ENCODE measurements around the gene CROCC2.

DNA sequence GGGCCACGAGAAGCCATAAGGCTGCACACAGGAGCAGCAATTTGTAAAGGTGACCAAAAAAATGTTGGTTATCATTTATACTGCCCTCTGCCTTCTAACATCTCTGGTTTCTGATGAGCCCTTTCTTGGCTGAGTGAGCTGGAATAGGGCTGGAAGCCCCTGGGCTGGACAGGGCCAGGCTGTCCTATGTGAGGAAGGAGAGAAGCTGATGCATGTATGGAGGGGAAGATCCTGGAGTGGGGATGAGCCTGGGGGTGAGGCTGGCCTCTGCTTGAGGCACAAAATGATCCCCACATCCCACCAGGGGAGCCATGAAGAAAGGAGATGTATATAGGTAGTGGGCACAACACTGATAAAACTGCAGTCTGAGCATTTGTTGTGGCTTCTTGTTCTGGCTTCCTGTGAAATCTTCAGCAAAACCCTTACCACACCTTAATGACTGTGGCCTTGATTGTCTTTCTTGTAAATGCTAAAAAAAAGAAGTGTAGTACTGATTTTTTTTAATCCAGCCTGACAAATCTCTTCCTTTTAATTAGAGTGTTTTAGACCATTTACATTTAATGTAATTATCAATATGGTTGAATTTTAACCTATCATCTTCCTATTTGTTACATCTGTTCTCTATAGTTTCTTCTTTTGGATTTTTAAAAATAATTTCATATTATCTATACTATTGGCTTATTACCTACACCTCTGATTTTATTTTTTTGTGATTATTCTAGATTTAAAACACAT lies 97.9 kb downstream of the CROCC2 start:
- TF ChIP-seq, protein P1, sequence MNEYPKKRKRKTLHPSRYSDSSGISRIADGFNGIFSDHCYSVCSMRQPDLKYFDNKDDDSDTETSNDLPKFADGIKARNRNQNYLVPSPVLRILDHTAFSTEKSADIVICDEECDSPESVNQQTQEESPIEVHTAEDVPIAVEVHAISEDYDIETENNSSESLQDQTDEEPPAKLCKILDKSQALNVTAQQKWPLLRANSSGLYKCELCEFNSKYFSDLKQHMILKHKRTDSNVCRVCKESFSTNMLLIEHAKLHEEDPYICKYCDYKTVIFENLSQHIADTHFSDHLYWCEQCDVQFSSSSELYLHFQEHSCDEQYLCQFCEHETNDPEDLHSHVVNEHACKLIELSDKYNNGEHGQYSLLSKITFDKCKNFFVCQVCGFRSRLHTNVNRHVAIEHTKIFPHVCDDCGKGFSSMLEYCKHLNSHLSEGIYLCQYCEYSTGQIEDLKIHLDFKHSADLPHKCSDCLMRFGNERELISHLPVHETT (tag by site-specific recombination; IDR thresholded peaks at IDR 0.05): no peak
- TF ChIP-seq, protein P2, sequence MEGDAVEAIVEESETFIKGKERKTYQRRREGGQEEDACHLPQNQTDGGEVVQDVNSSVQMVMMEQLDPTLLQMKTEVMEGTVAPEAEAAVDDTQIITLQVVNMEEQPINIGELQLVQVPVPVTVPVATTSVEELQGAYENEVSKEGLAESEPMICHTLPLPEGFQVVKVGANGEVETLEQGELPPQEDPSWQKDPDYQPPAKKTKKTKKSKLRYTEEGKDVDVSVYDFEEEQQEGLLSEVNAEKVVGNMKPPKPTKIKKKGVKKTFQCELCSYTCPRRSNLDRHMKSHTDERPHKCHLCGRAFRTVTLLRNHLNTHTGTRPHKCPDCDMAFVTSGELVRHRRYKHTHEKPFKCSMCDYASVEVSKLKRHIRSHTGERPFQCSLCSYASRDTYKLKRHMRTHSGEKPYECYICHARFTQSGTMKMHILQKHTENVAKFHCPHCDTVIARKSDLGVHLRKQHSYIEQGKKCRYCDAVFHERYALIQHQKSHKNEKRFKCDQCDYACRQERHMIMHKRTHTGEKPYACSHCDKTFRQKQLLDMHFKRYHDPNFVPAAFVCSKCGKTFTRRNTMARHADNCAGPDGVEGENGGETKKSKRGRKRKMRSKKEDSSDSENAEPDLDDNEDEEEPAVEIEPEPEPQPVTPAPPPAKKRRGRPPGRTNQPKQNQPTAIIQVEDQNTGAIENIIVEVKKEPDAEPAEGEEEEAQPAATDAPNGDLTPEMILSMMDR (tag by site-specific recombination; IDR thresholded peaks at IDR 0.05): no peak
- no peak for TF ChIP-seq ZNF623 (tag by site-specific recombination; IDR thresholded peaks at IDR 0.05)
- TF ChIP-seq ZNF670 (tag by site-specific recombination; IDR thresholded peaks at IDR 0.05; ENCODE audit: low read depth): no peak
- TF ChIP-seq, protein P3, sequence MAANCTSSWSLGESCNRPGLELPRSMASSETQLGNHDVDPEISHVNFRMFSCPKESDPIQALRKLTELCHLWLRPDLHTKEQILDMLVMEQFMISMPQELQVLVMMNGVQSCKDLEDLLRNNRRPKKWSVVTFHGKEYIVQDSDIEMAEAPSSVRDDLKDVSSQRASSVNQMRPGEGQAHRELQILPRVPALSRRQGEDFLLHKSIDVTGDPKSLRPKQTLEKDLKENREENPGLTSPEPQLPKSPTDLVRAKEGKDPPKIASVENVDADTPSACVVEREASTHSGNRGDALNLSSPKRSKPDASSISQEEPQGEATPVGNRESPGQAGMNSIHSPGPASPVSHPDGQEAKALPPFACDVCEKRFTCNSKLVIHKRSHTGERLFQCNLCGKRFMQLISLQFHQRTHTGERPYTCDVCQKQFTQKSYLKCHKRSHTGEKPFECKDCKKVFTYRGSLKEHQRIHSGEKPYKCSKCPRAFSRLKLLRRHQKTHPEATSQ (tag by site-specific recombination; IDR thresholded peaks at IDR 0.05): no peak
- TF ChIP-seq ZNF510 (tag by site-specific recombination; IDR thresholded peaks at IDR 0.05; ENCODE audit: insufficient replicate concordance): no peak
- no peak for TF ChIP-seq ZNF138 (tag by site-specific recombination; IDR thresholded peaks at IDR 0.05; ENCODE audit: borderline replicate concordance)
- no peak for TF ChIP-seq ZNF791 (tag by site-specific recombination; IDR thresholded peaks at IDR 0.05)
